Dendritic cell treated with granulocyte-macrophage colony-stimulating factor and Interleukin-4, amounts not matched to agents 40 ng/mL and 50 ng/mL, for 4 days (primary cell): Measurements from ENCODE around the gene TBC1D5.
A peak's percentile ranks its signal among the peaks of the same experiment; 100 is the strongest.
"Not testable (repeated sequence)": the region's sequence is repeated elsewhere in the genome, so short reads cannot be mapped to it uniquely, and the experiment has no call there.

Experiments
- H3K27ac Mint-ChIP-seq: one replicate; pipeline ENCODE4 v1.8.0; 2022; ENCODE audit warnings: mild to moderate bottlenecking, mixed read lengths
- H3K27me3 Mint-ChIP-seq: one replicate; pipeline ENCODE4 v1.8.0; 2022; ENCODE audit warnings: mild to moderate bottlenecking, mixed read lengths
- H3K36me3 Mint-ChIP-seq: one replicate; pipeline ENCODE4 v1.8.0; 2022; ENCODE audit warnings: low read depth, mixed read lengths
- H3K4me1 Mint-ChIP-seq: one replicate; pipeline ENCODE4 v1.8.0; 2022; ENCODE audit warnings: low read depth, mixed read lengths
- H3K4me3 Mint-ChIP-seq: one replicate; pipeline ENCODE4 v1.8.0; 2022; ENCODE audit warnings: mild to moderate bottlenecking, moderate library complexity, mixed read lengths
- H3K9me3 Mint-ChIP-seq: one replicate; pipeline ENCODE4 v1.8.0; 2022; ENCODE audit warnings: mixed read lengths
- intact Hi-C: fragments of 100-400 bp; cut with micrococcal nuclease; formaldehyde crosslinking; loops from one replicate; pipeline ENCODE4 v1.15.0; 2022

TBC1D5 gene

GRCh38 chr3:17742880-17743657 is 638 bp upstream of the TBC1D5 start:
- intact Hi-C loops, result loop anchor here (1.0 to 10.0 kb wide), 3 partner anchors 10 to 682 kb away; partner anchors contain the start of gene SATB1
- H3K36me3 Mint-ChIP-seq, result peaks cover 18% of the 10 kb centered on the region
- no peaks in the 10 kb centered on the region for H3K27me3 Mint-ChIP-seq
- H3K9me3 Mint-ChIP-seq, result no peaks in the 10 kb centered on the region
- H3K4me3 Mint-ChIP-seq, result peak overlapping the region; percentile 96
- H3K27ac Mint-ChIP-seq, result peak overlapping the region; percentile 99
- H3K4me1 Mint-ChIP-seq, result peaks cover 60% of the 10 kb centered on the region

GRCh38 chr3:17741621-17742101 is 770 bp downstream of the TBC1D5 start:
- intact Hi-C loops, result loop anchor here (1.0 to 10.0 kb wide), 3 partner anchors 8 to 683 kb away; partner anchors contain the start of gene SATB1
- Mint-ChIP-seq H3K9me3 (no peaks in the 10 kb centered on the region), H3K27me3 (no peaks in the 10 kb centered on the region), H3K4me3 (peak overlapping the region; percentile 96), H3K4me1 (peaks cover 57% of the 10 kb centered on the region), H3K36me3 (peaks cover 18% of the 10 kb centered on the region), H3K27ac (peak overlapping the region; percentile 99)

GRCh38 chr3:17740721-17741141 is 1.7 kb downstream of the TBC1D5 start:
- Mint-ChIP-seq H3K27ac (peak overlapping the region; percentile 99), H3K36me3 (peaks cover 19% of the 10 kb centered on the region), H3K4me3 (peak overlapping the region; percentile 96), H3K4me1 (peaks cover 53% of the 10 kb centered on the region), H3K9me3 (no peaks in the 10 kb centered on the region), H3K27me3 (no peaks in the 10 kb centered on the region)
- intact Hi-C loops, result loop anchor here (5.0 to 10.0 kb wide), 2 partner anchors 93 to 684 kb away; partner anchors contain the start of gene SATB1

GRCh38 chr3:17738921-17739320 is 3.5 kb downstream of the TBC1D5 start:
- Mint-ChIP-seq H3K4me3 (no peak overlapping the region), H3K4me1 (peaks cover 42% of the 10 kb centered on the region), H3K27ac (peak overlapping the region; percentile 99), H3K36me3 (peaks cover 25% of the 10 kb centered on the region), H3K27me3 (no peaks in the 10 kb centered on the region), H3K9me3 (no peaks in the 10 kb centered on the region)
- intact Hi-C loops, result no loop called here

GRCh38 chr3:17738219-17738618 is 4.2 kb downstream of the TBC1D5 start:
- intact Hi-C loops, result no loop called here
- no peak overlapping the region for H3K27ac Mint-ChIP-seq
- H3K4me3 Mint-ChIP-seq, result no peak overlapping the region
- H3K27me3 Mint-ChIP-seq, result no peaks in the 10 kb centered on the region
- H3K9me3 Mint-ChIP-seq, result no peaks in the 10 kb centered on the region
- H3K4me1 Mint-ChIP-seq, result peaks cover 49% of the 10 kb centered on the region
- peaks cover 25% of the 10 kb centered on the region for H3K36me3 Mint-ChIP-seq

- H3K9me3 Mint-ChIP-seq, result no peaks in the 10 kb centered on the region
- H3K27me3 Mint-ChIP-seq, result no peaks in the 10 kb centered on the region
- H3K4me3 Mint-ChIP-seq, result no peak overlapping the region
- H3K4me1 Mint-ChIP-seq, result peaks cover 56% of the 10 kb centered on the region
- peaks cover 24% of the 10 kb centered on the region for H3K36me3 Mint-ChIP-seq
- intact Hi-C loops, result no loop called here
- H3K27ac Mint-ChIP-seq, result no peak overlapping the region
These were observed 4.8 kb downstream of the TBC1D5 start for GRCh38 chr3:17737591-17737990.

- H3K9me3 Mint-ChIP-seq, intact Hi-C loops, H3K27me3 Mint-ChIP-seq, H3K4me3 Mint-ChIP-seq, H3K27ac Mint-ChIP-seq: not testable (repeated sequence)
- H3K36me3 Mint-ChIP-seq, result peaks cover 30% of the 10 kb centered on the region
- peaks cover 63% of the 10 kb centered on the region for H3K4me1 Mint-ChIP-seq
These were observed 7.1 kb downstream of the TBC1D5 start for GRCh38 chr3:17735362-17735761.

- H3K27ac Mint-ChIP-seq, result peak overlapping the region; percentile 91
- intact Hi-C loops, result loop anchor here (1.0 kb wide), 1 partner anchor 9 kb away; the partner anchor contains the start of gene TBC1D5
These were observed 8.7 kb downstream of the TBC1D5 start for GRCh38 chr3:17733768-17734167.

GRCh38 chr3:17733215-17733614 is 9.2 kb downstream of the TBC1D5 start:
- Mint-ChIP-seq H3K4me3 (peak overlapping the region; percentile 66), H3K4me1 (peaks cover 55% of the 10 kb centered on the region), H3K27ac (peak overlapping the region; percentile 91), H3K36me3 (peaks cover 32% of the 10 kb centered on the region), H3K27me3 (no peaks in the 10 kb centered on the region), H3K9me3 (no peaks in the 10 kb centered on the region)
- intact Hi-C loops, result loop anchor here (1.0 kb wide), 1 partner anchor 9 kb away; the partner anchor contains the start of gene TBC1D5

More at GRCh38 chr3:17733768-17734167, 8.7 kb downstream of the TBC1D5 start:
- peaks cover 59% of the 10 kb centered on the region for H3K4me1 Mint-ChIP-seq
- H3K4me3 Mint-ChIP-seq, result no peak overlapping the region
- H3K9me3 Mint-ChIP-seq, result no peaks in the 10 kb centered on the region
- no peaks in the 10 kb centered on the region for H3K27me3 Mint-ChIP-seq
- peaks cover 29% of the 10 kb centered on the region for H3K36me3 Mint-ChIP-seq

GRCh38 chr3:17730318-17730967 is 12.0 kb downstream of the TBC1D5 start:
- no peak overlapping the region for H3K4me3 Mint-ChIP-seq
- H3K9me3 Mint-ChIP-seq, result no peaks in the 10 kb centered on the region
- peak overlapping the region; percentile 63 for H3K27ac Mint-ChIP-seq
- peaks cover 46% of the 10 kb centered on the region for H3K36me3 Mint-ChIP-seq
- intact Hi-C loops, result no loop called here
- H3K4me1 Mint-ChIP-seq, result peaks cover 47% of the 10 kb centered on the region
- no peaks in the 10 kb centered on the region for H3K27me3 Mint-ChIP-seq

- no peaks in the 10 kb centered on the region for H3K27me3 Mint-ChIP-seq
- intact Hi-C loops, result no loop called here
- no peak overlapping the region for H3K4me3 Mint-ChIP-seq
- H3K36me3 Mint-ChIP-seq, result peaks cover 54% of the 10 kb centered on the region
- H3K9me3 Mint-ChIP-seq, result no peaks in the 10 kb centered on the region
- H3K4me1 Mint-ChIP-seq, result peaks cover 22% of the 10 kb centered on the region
- no peak overlapping the region for H3K27ac Mint-ChIP-seq
These were observed 16.1 kb downstream of the TBC1D5 start for GRCh38 chr3:17726313-17726712.

- H3K4me3 Mint-ChIP-seq, H3K27me3 Mint-ChIP-seq, intact Hi-C loops, H3K27ac Mint-ChIP-seq, H3K9me3 Mint-ChIP-seq: not testable (repeated sequence)
- Mint-ChIP-seq H3K36me3 (peaks cover 51% of the 10 kb centered on the region), H3K4me1 (peaks cover 21% of the 10 kb centered on the region)
These were observed 16.6 kb downstream of the TBC1D5 start for GRCh38 chr3:17725844-17726243.

GRCh38 chr3:17724948-17725347 is 17.5 kb downstream of the TBC1D5 start:
- Mint-ChIP-seq H3K4me1 (peaks cover 15% of the 10 kb centered on the region), H3K4me3 (no peak overlapping the region), H3K27ac (no peak overlapping the region), H3K36me3 (peaks cover 53% of the 10 kb centered on the region), H3K27me3 (no peaks in the 10 kb centered on the region), H3K9me3 (no peaks in the 10 kb centered on the region)
- intact Hi-C loops, result no loop called here

GRCh38 chr3:17724122-17724521 is 18.3 kb downstream of the TBC1D5 start:
- H3K27ac Mint-ChIP-seq, result no peak overlapping the region
- peaks cover 11% of the 10 kb centered on the region for H3K4me1 Mint-ChIP-seq
- H3K36me3 Mint-ChIP-seq, result peaks cover 47% of the 10 kb centered on the region
- no peak overlapping the region for H3K4me3 Mint-ChIP-seq
- H3K27me3 Mint-ChIP-seq, result no peaks in the 10 kb centered on the region
- intact Hi-C loops, result no loop called here
- no peaks in the 10 kb centered on the region for H3K9me3 Mint-ChIP-seq
